T-cell (primary cell): ENCODE data around the gene GPR157. TPM values are rescaled to one million over a fixed set of nuclear protein-coding genes. Genes with fewer than 3 reads are reported as not detected.
"Not testable (repeated sequence)": the region's sequence is repeated elsewhere in the genome, so short reads cannot be mapped to it uniquely, and the experiment has no call there.

ENCODE experiments used
- ATAC-seq, 4 experiments: fragments of 200-7000 bp in 3 of 4; fragments of 150-1000 bp in 1 of 4; cut with Tn5 transposase; replicated peaks in 1 of 4; 1 replicate in 3 of 4; 2 replicates in 1 of 4; pipeline ENCODE4 v1.10.0; 2021; ENCODE audit warnings: moderate library complexity in 3 of 4, mild to moderate bottlenecking in 2 of 4, moderate number of reproducible peaks in 1 of 4
- CTCF ChIA-PET, 2 donors: fragments of 300-600 bp; sonication (Branson Sonifier 250); formaldehyde crosslinking; loops; one replicate each; lab custom pipeline; 2022; ENCODE audit warnings: antibody characterized with exemption in 2 of 2; lab: Charles Lee
- POLR2A ChIA-PET, 2 donors: fragments of 300-600 bp; sonication (Branson Sonifier 250); formaldehyde crosslinking; loops; one replicate each; lab custom pipeline; 2022; ENCODE audit warnings: antibody characterized with exemption in 2 of 2; lab: Charles Lee
- DNase-seq, 35 experiments: peaks; one replicate each; pipeline versions ENCODE4 v3.0.0 to v3.0.0-alpha.2; 2013 to 2023
- H3K27ac ChIP-seq: one replicate; pipeline ENCODE4 v1.5.1; 2013; ENCODE audit warnings: low read length
- H3K27me3 ChIP-seq, 2 experiments: replicated peaks in 1 of 2; 1 replicate in 1 of 2; 2 replicates in 1 of 2; pipeline versions ENCODE4 v1.6.1 to v1.7.0; 2013; ENCODE audit warnings: low read length in 1 of 2, mixed read lengths in 1 of 2; ENCODE audit not compliant: control insufficient read depth in 2 of 2, insufficient read depth in 2 of 2; ENCODE audit errors: extremely low read depth in 1 of 2
- H3K36me3 ChIP-seq, 2 donors: 1 replicate in 1 of 2; 2 replicates in 1 of 2; pipeline versions ENCODE4 v1.6.1 to v1.7.0; 2013; ENCODE audit warnings: low read length in 1 of 2; ENCODE audit not compliant: control insufficient read depth in 2 of 2, insufficient read depth in 1 of 2; ENCODE audit errors: extremely low read depth in 1 of 2
- H3K4me1 ChIP-seq, 2 experiments: 1 replicate in 1 of 2; 2 replicates in 1 of 2; pipeline versions ENCODE4 v1.6.1 to v1.7.0; 2013; ENCODE audit warnings: low read length in 2 of 2, mixed read lengths in 1 of 2; ENCODE audit not compliant: insufficient read depth in 2 of 2, control insufficient read depth in 1 of 2; ENCODE audit errors: extremely low read depth in 1 of 2
- H3K4me3 ChIP-seq, 2 donors: 1 replicate in 1 of 2; 2 replicates in 1 of 2; pipeline versions ENCODE4 v1.5.1 to v1.7.0; 2013; ENCODE audit warnings: mild to moderate bottlenecking in 2 of 2, low read length in 1 of 2, moderate library complexity in 1 of 2; ENCODE audit not compliant: control insufficient read depth in 1 of 2; ENCODE audit errors: extremely low read depth in 1 of 2
- H3K9me3 ChIP-seq: 2 replicates; pipeline ENCODE4 v1.7.0; 2013
- H3K27ac Mint-ChIP-seq, 2 donors: one replicate each; pipeline ENCODE4 v1.8.0; 2020 to 2021; ENCODE audit warnings: mild to moderate bottlenecking in 2 of 2, mixed read lengths in 2 of 2
- H3K27me3 Mint-ChIP-seq, 2 donors: one replicate each; pipeline ENCODE4 v1.8.0; 2021 to 2022; ENCODE audit warnings: mixed read lengths in 2 of 2
- H3K36me3 Mint-ChIP-seq: one replicate; pipeline ENCODE4 v1.8.0; 2021; ENCODE audit warnings: mixed read lengths
- H3K4me1 Mint-ChIP-seq, 3 donors: one replicate each; pipeline ENCODE4 v1.8.0; 2020 to 2022; ENCODE audit warnings: mixed read lengths in 3 of 3, mild to moderate bottlenecking in 1 of 3
- H3K4me3 Mint-ChIP-seq, 3 donors: one replicate each; pipeline ENCODE4 v1.8.0; 2020 to 2022; ENCODE audit warnings: mild to moderate bottlenecking in 3 of 3, mixed read lengths in 3 of 3, moderate library complexity in 3 of 3
- H3K9me3 Mint-ChIP-seq, 3 donors: one replicate each; pipeline ENCODE4 v1.8.0; 2020 to 2022; ENCODE audit warnings: mixed read lengths in 3 of 3
- WGBS: methylation state at CpG from one replicate; pipeline ENCODE4 v1.1.5; 2013; ENCODE audit warnings: missing lambda C conversion rate; ENCODE audit not compliant: insufficient coverage; 5-methylcytosine and 5-hydroxymethylcytosine counted together
- total RNA-seq, 35 experiments: library from RNA in 6 of 35; stranded (reverse) in 6 of 35; fragments of 120-200 nt in 1 of 35; gene quantifications; one replicate each; pipeline versions ENCODE4 v1.2.1 to v1.2.4 and lab custom pipeline; 2013 to 2026

The GPR157 gene
- total RNA-seq, 5 donors from 2014 or later (not counting 1 experiment from before 2014, with no cell fraction given), result 7.1 to 10.7 (median 8.9) TPM

DNA sequence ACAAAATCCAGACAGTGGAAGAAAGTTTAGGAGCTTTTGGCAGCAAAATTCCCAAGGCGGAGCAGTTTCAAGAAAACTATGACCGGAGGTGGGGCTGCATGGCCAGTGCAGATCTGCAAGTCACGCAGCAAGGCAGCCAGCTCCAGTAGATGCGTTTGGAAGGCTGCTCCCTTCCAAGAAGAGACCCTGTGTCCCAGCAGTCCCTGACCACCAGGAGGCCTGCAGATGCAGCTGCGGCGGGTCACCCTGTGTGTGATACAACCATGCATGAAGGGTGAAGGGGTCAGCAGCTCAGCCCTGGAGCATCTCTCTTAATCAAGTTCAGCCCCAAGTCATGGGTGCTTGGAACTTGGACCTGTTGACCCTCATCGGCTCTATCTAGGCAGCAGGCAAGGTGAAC lies 29.3 kb downstream of the GPR157 start:
- Mint-ChIP-seq H3K4me1 (no peaks in the 10 kb centered on the region), H3K36me3 (peaks cover 13% of the 10 kb centered on the region), H3K4me3 (no peak overlapping the region), H3K27ac (no peak overlapping the region), H3K27me3 (peaks cover 0 to 3% of the 10 kb centered on the region in 2 donors), H3K9me3 (no peaks in the 10 kb centered on the region)
- no peak overlapping the region for H3K4me3 ChIP-seq
- no peaks in the 10 kb centered on the region for H3K9me3 ChIP-seq
- 79% methylated on average over 6 of the region's 7 CpGs for WGBS
- H3K4me1 ChIP-seq, result no peaks in the 10 kb centered on the region
- H3K36me3 ChIP-seq, result peaks cover 0 to 3% of the 10 kb centered on the region in 2 donors
- ChIA-PET POLR2A (no interaction called here), CTCF (no interaction called here)
- no peaks in the 10 kb centered on the region for H3K27me3 ChIP-seq
- no peak overlapping the region for H3K27ac ChIP-seq
- ATAC-seq (no peak), DNase-seq (no peak)

- Mint-ChIP-seq H3K27ac (no peak overlapping the region), H3K36me3 (peaks cover 5% of the 10 kb centered on the region), H3K4me3 (no peak overlapping the region), H3K4me1 (no peaks in the 10 kb centered on the region), H3K9me3 (no peaks in the 10 kb centered on the region), H3K27me3 (peaks cover 0 to 4% of the 10 kb centered on the region in 2 donors)
- Histone ChIP-seq H3K4me1 (no peaks in the 10 kb centered on the region), H3K27me3 (no peaks in the 10 kb centered on the region), H3K9me3 (no peaks in the 10 kb centered on the region), H3K27ac (no peak overlapping the region), H3K36me3 (no peaks in the 10 kb centered on the region), H3K4me3 (no peak overlapping the region)
- no peak for ATAC-seq
- DNase-seq, result no peak
- POLR2A ChIA-PET, result no interaction called here
- WGBS, result 81% methylated on average over 13 of the region's 13 CpGs
- CTCF ChIA-PET, result no interaction called here
Measured at GRCh38 chr1:9097947-9098705, 30.8 kb downstream of the GPR157 start.

GRCh38 chr1:9095818-9096217 lies 33.1 kb downstream of the GPR157 start:
- Histone ChIP-seq H3K27me3 (no peaks in the 10 kb centered on the region), H3K9me3 (no peaks in the 10 kb centered on the region), H3K36me3 (no peaks in the 10 kb centered on the region), H3K27ac (no peak overlapping the region), H3K4me3 (no peak overlapping the region), H3K4me1 (no peaks in the 10 kb centered on the region)
- CTCF ChIA-PET, result no interaction called here
- ATAC-seq, result no peak
- DNase-seq, result no peak
- Mint-ChIP-seq H3K9me3 (no peaks in the 10 kb centered on the region), H3K4me3 (no peak overlapping the region), H3K27me3 (peaks cover 0 to 4% of the 10 kb centered on the region in 2 donors), H3K4me1 (no peaks in the 10 kb centered on the region), H3K36me3 (no peaks in the 10 kb centered on the region), H3K27ac (no peak overlapping the region)
- WGBS, result no CpG with 5 or more reads among the region's 2 CpGs
- POLR2A ChIA-PET, result no interaction called here

DNA sequence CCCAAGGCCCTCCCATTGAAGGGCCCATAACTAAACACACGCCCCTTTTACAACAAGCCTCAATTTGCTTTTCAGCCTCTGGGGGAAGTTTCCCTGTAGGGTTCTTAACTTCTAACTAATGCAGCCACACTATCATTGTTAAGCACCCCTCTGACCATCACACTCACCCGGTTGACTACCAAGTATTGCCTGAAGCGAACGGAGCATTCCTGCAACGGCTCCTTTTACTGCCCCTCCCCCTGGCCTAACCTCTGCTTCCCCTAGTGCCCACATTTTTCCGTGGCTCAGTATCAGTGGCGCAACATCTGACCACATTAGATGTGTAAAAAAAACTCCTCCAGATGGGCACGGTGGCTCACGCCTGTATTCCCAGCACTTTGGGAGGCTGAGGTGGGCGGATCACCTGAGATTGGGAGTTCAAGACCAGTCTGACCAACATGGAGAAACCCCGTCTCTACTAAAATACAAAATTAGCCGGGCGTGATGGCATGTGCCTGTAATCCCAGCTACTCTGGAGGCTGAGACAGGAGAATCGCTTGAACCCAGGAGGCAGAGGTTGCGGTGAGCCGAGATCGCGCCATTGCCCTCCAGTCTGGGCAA lies 34.8 kb downstream of the GPR157 start:
- DNase-seq, H3K4me1 Mint-ChIP-seq, ATAC-seq, H3K36me3 Mint-ChIP-seq, H3K9me3 Mint-ChIP-seq, CTCF ChIA-PET, H3K4me3 Mint-ChIP-seq, H3K9me3 ChIP-seq, H3K27me3 Mint-ChIP-seq, H3K4me1 ChIP-seq, H3K36me3 ChIP-seq, H3K27me3 ChIP-seq, POLR2A ChIA-PET, H3K27ac ChIP-seq, H3K4me3 ChIP-seq, H3K27ac Mint-ChIP-seq: not testable (repeated sequence)
- WGBS, result 42% methylated on average over 7 of the region's 18 CpGs

DNA sequence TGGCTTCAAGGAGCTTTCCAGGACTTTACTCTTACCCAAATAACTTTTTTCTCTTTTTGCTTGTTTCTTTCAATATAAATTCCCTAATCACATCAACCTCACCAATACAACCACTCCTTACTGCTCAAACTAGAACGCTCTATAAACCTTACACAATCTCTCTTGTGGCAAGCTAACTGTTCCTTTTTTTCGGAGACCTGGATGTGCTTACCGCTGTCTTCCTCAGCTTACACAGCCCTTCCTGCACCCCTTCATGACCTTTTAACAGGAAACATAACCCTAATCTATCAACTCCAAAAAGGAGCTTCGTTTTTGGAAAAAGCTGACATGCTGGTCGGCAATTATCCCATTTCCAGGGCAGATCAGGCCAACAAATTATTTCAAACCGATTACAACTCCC lies 35.3 kb downstream of the GPR157 start:
- Mint-ChIP-seq H3K9me3 (no peaks in the 10 kb centered on the region), H3K4me1 (no peaks in the 10 kb centered on the region), H3K27ac (no peak overlapping the region), H3K27me3 (peaks cover 4 to 7% of the 10 kb centered on the region in 2 donors), H3K36me3 (no peaks in the 10 kb centered on the region), H3K4me3 (no peak overlapping the region)
- ATAC-seq (no peak), DNase-seq (no peak)
- ChIA-PET POLR2A (no interaction called here), CTCF (no interaction called here)
- 43% methylated on average over 4 of the region's 6 CpGs for WGBS
- H3K27ac ChIP-seq, result no peak overlapping the region
- H3K27me3 ChIP-seq, result peaks cover 0 to 3% of the 10 kb centered on the region in 2 experiments
- no peaks in the 10 kb centered on the region for H3K9me3 ChIP-seq
- H3K4me3 ChIP-seq, result no peak overlapping the region
- H3K36me3 ChIP-seq, result no peaks in the 10 kb centered on the region
- no peaks in the 10 kb centered on the region for H3K4me1 ChIP-seq

GRCh38 chr1:9093091-9093490 lies 35.8 kb downstream of the GPR157 start:
- Histone ChIP-seq H3K9me3 (no peaks in the 10 kb centered on the region), H3K27me3 (peaks cover 0 to 6% of the 10 kb centered on the region in 2 experiments), H3K36me3 (no peaks in the 10 kb centered on the region), H3K27ac (no peak overlapping the region), H3K4me3 (no peak overlapping the region), H3K4me1 (no peaks in the 10 kb centered on the region)
- DNase-seq, result no peak
- 69% methylated on average over 4 of the region's 6 CpGs for WGBS
- H3K4me3 Mint-ChIP-seq, result no peak overlapping the region
- H3K27ac Mint-ChIP-seq, result no peak overlapping the region
- no peak for ATAC-seq
- H3K27me3 Mint-ChIP-seq, result peaks cover 6 to 7% of the 10 kb centered on the region in 2 donors
- H3K36me3 Mint-ChIP-seq, result no peaks in the 10 kb centered on the region
- CTCF ChIA-PET, result no interaction called here
- H3K9me3 Mint-ChIP-seq, result no peaks in the 10 kb centered on the region
- POLR2A ChIA-PET, result no interaction called here
- no peaks in the 10 kb centered on the region for H3K4me1 Mint-ChIP-seq
